ENCODE data around the gene IRF2. TPM values are rescaled to one million over a fixed set of nuclear protein-coding genes. Genes with fewer than 3 reads are reported as not detected.

The IRF2 gene
- total RNA-seq, 1 experiment from 2014 or later: 40.1 TPM

GRCh38 chr4:184368290-184368689 is 106.1 kb downstream of the IRF2 start:
- DNase-seq (ENCODE audit: low read depth): no peak

- no peak for DNase-seq (ENCODE audit: low read depth)
Observed at GRCh38 chr4:184364100-184364921, 110.0 kb downstream of the IRF2 start.

DNA sequence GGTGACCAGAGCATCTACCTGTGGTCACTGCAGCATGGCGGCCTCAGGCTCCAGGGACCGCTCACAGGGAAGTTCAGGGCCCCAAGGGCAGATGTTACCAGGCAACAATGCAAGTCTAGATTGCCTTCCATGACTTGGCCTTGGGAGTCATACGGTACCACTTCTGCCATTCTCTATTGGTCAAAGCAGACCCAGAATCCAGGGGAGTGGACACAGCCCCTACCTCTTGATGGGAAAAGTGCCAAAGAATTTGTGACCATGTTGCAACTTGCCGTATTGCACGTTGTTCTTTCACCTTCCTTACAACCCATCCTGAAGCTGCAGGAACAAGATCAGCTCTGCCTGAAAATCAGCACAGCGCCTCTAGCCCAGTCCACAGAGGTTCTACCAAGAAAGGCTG is 111.1 kb downstream of the IRF2 start:
- no peak for DNase-seq (ENCODE audit: low read depth)

DNA sequence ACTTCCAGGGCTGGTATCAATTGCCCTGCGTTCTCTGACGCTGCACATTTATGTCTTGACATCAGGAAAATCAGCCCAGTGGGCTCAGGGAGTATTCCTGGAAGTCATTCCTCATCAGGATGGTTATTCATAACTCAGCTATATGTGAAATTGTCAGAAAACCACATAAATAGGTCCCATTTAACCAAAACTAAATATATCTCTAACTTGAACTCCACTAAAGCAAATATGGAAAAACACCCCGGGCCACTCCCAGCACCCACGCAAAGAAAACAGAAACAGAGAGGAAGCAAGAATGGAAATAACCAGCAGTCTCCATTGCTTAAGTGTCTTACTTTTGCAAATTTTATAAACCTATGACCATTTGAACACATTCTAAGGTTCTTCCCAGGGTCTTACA is 112.0 kb downstream of the IRF2 start:
- no peak for DNase-seq (ENCODE audit: low read depth)

GRCh38 chr4:184361443-184361842 is 112.9 kb downstream of the IRF2 start:
- no peak for DNase-seq (ENCODE audit: low read depth)

DNA sequence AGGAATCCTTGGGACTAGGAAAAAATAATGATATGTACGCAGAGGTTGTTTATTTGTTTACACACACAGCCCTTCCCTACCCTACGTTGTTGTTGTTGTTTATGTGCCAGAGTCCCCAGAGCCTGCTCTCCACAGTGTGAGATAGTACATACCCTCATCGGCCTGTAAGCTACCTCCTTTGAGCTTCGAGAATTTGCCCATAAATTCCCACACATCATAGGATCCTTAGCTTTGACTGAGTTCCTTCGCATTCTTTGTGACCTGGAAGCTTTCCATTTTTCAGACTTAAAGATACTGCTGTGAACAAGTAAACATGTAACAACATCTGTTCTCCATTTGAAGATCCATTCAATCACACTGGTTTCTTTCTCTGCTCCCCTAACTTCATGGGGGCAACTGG is 114.5 kb downstream of the IRF2 start:
- no peak for DNase-seq (ENCODE audit: low read depth)

DNA sequence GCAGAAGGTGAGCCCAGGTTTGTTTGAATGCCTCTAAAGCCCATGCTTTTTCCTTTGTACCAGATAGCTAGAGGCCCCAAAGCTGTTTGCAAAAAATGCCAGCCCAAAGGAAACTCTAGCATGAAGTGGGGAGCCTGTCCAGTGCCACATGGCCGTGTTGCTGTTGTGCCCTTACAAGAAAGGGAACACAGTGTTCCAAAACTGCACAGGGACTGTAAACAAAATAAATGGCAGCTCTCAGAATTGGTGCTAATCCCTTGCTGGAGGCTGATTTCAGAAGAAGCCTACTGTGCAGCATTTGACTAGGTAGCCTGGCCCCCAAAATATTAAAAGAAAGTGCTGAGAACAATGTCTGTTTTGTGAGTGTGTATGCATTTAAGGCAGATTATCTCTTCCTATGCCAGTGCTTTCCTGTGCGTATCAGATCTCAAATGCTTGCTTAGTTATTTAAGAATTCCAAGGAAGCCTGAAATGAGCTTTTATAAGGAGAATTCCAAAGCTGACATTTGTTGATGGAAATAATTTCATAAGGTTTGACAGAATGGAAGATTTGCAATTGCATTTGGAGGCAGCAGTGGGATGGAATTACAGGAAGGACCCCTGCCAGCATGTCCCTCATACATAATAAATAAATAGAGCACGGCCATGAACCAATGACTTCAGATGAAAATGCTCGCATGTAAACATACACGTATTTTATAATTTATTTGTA is 115.7 kb downstream of the IRF2 start:
- DNase-seq (ENCODE audit: low read depth): no peak

DNA sequence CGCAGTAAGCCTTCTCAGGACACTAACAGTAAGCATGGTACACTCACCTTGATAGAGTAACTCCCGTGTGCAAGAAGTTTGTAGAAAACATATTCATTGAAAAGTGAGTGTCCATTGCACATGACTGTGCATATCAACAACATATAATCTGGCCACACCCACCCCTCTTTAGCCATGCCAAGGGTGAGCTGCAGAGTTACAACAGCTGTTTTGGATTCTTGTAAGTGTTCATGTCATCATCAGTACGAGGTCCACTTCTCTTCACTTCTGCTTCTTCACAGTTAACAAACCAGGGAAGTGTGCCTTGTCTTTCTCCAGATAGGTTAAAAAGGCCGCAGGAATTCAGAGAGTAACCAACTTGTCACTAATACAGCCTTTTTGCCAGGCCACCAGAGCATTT is 116.6 kb downstream of the IRF2 start:
- DNase-seq (ENCODE audit: low read depth): no peak

- DNase-seq (ENCODE audit: low read depth): no peak
Observed at GRCh38 chr4:184357165-184357564, 117.2 kb downstream of the IRF2 start.

- DNase-seq (ENCODE audit: low read depth): no peak
Observed at GRCh38 chr4:184356366-184356765, 118.0 kb downstream of the IRF2 start.

- no peak for DNase-seq (ENCODE audit: low read depth)
Observed at GRCh38 chr4:184355857-184356256, 118.5 kb downstream of the IRF2 start.

- peak; percentile 91 for DNase-seq (ENCODE audit: low read depth)
Observed at GRCh38 chr4:184355111-184355604, 119.2 kb downstream of the IRF2 start.

- DNase-seq (ENCODE audit: low read depth): no peak
Observed at GRCh38 chr4:184352891-184353290, 121.5 kb downstream of the IRF2 start.

DNA sequence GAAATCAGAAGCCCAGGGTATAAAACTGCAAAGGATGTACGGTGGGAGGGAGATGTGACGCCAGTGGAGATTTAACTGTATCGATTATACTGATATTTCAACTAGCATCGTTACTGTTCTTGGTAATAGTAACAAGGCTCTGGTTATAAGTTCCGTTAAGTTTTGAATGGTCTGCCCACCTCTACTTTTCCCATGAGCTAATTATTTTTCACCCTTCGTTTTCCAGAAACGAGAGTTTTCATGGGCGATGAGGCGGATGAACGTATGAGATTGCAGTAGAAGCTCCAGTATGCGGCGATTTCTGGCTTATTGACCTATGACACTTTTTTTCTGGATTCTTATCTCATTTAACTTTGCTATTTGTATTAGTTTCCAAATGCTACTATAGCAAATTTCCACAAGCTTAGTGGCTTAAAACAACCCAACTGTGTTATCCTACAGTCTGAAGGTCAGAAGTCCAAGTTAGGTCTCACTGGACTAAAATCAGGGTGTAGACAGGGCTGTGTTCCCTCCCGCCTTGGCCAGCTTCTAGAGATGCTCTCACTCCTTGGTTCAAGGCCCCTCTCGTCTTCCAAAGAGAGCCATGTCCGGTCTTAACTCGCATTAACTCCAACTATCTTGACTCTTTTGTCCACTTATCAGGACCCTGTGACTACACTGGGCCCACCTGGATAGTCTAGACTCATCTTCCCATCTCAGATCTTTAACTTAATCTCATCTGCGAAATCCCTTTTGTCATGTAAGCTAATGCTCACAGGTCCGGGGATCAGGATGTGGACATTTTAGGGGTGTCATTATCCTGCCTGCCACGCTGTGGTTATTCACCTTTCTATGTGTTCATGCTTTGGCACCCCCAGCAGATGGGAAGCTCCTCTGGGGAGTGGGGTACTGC is 122.5 kb downstream of the IRF2 start:
- DNase-seq (ENCODE audit: low read depth): no peak

GRCh38 chr4:184350964-184351363 is 123.4 kb downstream of the IRF2 start:
- DNase-seq (ENCODE audit: low read depth): no peak

- DNase-seq (ENCODE audit: low read depth): no peak
Observed at GRCh38 chr4:184350213-184350817, 124.0 kb downstream of the IRF2 start.

DNA sequence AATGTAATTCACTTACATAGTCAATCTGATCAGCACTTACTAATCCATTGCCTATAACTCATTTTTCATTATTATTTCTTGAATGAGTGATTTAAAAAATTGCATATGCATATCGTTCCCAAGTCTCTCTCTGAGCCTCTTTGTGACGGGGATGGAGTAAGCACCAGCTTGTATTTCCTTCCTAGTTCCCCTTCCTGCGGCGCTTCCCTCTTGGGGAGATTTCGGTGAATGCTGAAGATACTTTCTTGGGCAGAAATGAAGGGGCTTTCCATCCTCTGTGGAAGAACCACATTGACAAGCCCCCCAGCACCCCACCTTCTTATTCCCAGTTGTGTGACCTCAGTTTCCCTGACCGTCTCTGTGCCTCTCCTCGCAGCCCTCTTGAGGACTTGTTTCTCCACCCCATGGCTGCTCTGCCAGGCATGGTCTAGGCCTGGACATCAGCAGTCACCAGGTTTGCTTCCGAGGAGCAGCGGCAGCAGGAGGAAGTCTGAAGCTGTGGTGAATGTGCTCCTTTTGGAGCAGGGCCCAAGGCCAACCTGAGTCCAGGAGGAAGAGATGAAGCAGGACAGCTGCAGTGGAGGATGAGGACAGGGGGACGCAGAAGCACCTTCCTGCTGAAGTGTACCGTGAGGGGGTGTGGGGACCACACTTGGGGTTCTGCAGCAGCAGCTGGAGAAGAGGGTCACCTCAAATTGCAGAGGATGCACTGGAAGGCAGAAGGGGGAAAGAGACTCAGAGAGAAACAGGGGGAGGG is 124.9 kb downstream of the IRF2 start:
- no peak for DNase-seq (ENCODE audit: low read depth)

DNA sequence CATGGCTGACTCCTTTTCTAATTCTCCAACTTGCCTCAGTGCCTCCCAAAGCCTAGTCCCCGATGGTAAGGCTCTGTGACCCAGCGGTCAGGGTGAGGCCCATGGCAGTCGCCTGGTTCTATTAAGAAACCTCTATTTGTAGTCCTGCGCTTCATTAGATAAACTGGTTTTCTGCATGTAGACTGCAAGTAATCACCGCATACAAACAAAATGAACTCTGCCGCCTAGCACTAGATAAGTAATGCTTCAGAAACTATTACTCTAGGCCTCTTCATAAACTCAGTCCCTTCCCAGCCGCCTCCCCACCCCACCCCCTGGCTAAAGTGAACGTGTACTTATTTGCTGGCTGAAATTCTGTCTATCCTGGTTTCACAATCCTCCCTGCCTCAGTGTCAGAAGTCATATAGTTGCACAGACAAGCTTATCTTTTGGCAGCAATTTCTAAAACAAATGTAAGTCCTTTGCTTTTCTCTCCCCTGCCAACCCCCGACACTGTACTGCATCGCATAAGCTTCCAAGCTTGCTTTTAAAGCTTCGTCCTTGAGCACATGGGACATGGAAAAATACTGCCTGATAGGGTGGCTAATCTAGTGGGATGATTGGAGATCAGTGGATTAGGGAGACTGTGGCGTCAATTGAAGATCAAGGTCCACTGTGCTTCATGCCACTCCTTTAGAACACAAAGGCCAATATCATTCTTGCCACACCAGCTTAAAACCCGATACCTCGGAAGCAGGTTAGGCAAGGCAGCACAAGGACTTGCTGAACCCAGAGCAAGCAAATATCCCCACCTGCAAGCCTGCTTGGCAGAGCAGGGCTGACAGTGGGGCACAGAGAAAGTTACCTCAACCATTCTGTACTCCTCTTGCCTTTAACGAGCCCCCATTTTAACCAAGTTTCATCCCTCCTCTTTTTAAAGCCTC is 125.8 kb downstream of the IRF2 start:
- DNase-seq (ENCODE audit: low read depth): no peak

All from M059J (cell line).